K562 (cell line): Measurements from ENCODE around the gene XPR1. TPM values are rescaled to one million over a fixed set of nuclear protein-coding genes. Genes with fewer than 3 reads are reported as not detected.

Experiments
- ATAC-seq: fragments of 200-7000 bp; cut with Tn5 transposase; 3 replicates; pipeline ENCODE4 v1.9.1; 2020; ENCODE audit warnings: moderate library complexity
- BruUV-seq: library from RNA; stranded (reverse); fragments of 400-500 nt; replicated peaks from 2 replicates; lab custom pipeline; 2021; lab: Mats Ljungman, UMichigan
- CTCF ChIA-PET: fragments of 300-600 bp; formaldehyde crosslinking; extraction: SDS; loops from one replicate; lab custom pipeline; 2021; ENCODE audit warnings: low intra/inter-chr PET ratio; lab: Yijun Ruan, JAX
- POLR2A ChIA-PET: fragments of 300-600, 350-650 bp; sonication (Branson Sonifier 250); formaldehyde crosslinking; extraction: SDS; loops from one replicate; lab custom pipeline; 2021; ENCODE audit warnings: antibody characterized with exemption, inconsistent platforms; lab: Yijun Ruan, JAX
- DNase-seq, 4 experiments: peaks; one replicate each; pipeline versions ENCODE4 v3.0.0 to v3.0.0-alpha.2; 2011 to 2018; ENCODE audit warnings: low spot score in 3 of 4, mixed read lengths in 3 of 4; ENCODE audit errors: extremely low read depth in 1 of 4
- FAIRE-seq: peaks from 2 replicates; lab custom pipeline; 2011; peaks lifted over from hg19 to GRCh38; lab: Jason Lieb, UNC
- H2AFZ ChIP-seq: 2 replicates; pipeline ENCODE4 v1.6.0; 2011; ENCODE audit warnings: low read depth, low read length, control low read depth, inconsistent platforms
- H3K27ac ChIP-seq: fragments of 200-600 bp; 3 replicates; pipeline ENCODE4 v1.8.0; 2011; ENCODE audit warnings: low read depth, mild to moderate bottlenecking, control low read depth, inconsistent platforms, low read length, moderate library complexity, mixed read lengths; ENCODE audit errors: extremely low read depth
- H3K27me3 ChIP-seq, 2 experiments: fragments of 300-600 bp in 1 of 2; 2 replicates in 1 of 2; 3 replicates in 1 of 2; pipeline versions ENCODE4 v1.6.0 to v1.8.0; 2011; ENCODE audit warnings: inconsistent platforms in 2 of 2, low read length in 2 of 2, mild to moderate bottlenecking in 1 of 2, mixed read lengths in 1 of 2, moderate library complexity in 1 of 2; ENCODE audit not compliant: control insufficient read depth in 2 of 2, insufficient read depth in 2 of 2
- H3K36me3 ChIP-seq: fragments of 300-600 bp; 3 replicates; pipeline ENCODE4 v1.8.0; 2011; ENCODE audit warnings: mild to moderate bottlenecking, low read length, inconsistent platforms; ENCODE audit not compliant: control insufficient read depth, insufficient read depth
- H3K4me1 ChIP-seq, 2 experiments: fragments of 200-600 bp in 1 of 2; replicated peaks in 1 of 2; 2 replicates in 1 of 2; 3 replicates in 1 of 2; pipeline versions ENCODE4 v1.5.1 to v1.8.0; 2011; ENCODE audit warnings: inconsistent platforms in 2 of 2, low read length in 2 of 2, mild to moderate bottlenecking in 1 of 2, mixed read lengths in 1 of 2, moderate library complexity in 1 of 2; ENCODE audit not compliant: control insufficient read depth in 2 of 2, insufficient read depth in 2 of 2
- H3K4me2 ChIP-seq: 2 replicates; pipeline ENCODE4 v1.6.1; 2011; ENCODE audit warnings: low read length, control low read depth, inconsistent platforms, mixed read lengths; ENCODE audit not compliant: insufficient read depth
- H3K4me3 ChIP-seq: fragments of 200-600 bp; sonication (generic), shearing (Covaris generic); 2 replicates; pipeline ENCODE4 v1.5.1; 2016; ENCODE audit warnings: control low read depth, inconsistent platforms
- H3K79me2 ChIP-seq: fragments of 200-600 bp; 3 replicates; pipeline ENCODE4 v1.8.0; 2011; ENCODE audit warnings: low read length, inconsistent platforms; ENCODE audit not compliant: control insufficient read depth, insufficient read depth
- H3K9ac ChIP-seq, 2 experiments: 2 replicates each; pipeline versions ENCODE4 v1.6.0 to v1.6.1; 2011; ENCODE audit warnings: low read depth in 2 of 2, low read length in 2 of 2, control low read depth in 1 of 2, inconsistent platforms in 1 of 2, mild to moderate bottlenecking in 1 of 2, mixed read lengths in 1 of 2; ENCODE audit not compliant: insufficient read depth in 1 of 2
- H3K9me1 ChIP-seq: one replicate; pipeline ENCODE4 v1.6.0; 2011; ENCODE audit warnings: inconsistent platforms, mild to moderate bottlenecking, low read length, moderate library complexity; ENCODE audit not compliant: control insufficient read depth, insufficient read depth
- H3K9me3 ChIP-seq: replicated peaks from 2 replicates; pipeline ENCODE4 v1.5.1; 2011; ENCODE audit warnings: low read depth, low read length, inconsistent platforms; ENCODE audit not compliant: control insufficient read depth, insufficient read depth
- H4K20me1 ChIP-seq: replicated peaks from 2 replicates; pipeline ENCODE4 v1.6.1; 2011; ENCODE audit warnings: low read length, inconsistent platforms, mixed read lengths; ENCODE audit not compliant: control insufficient read depth, insufficient read depth
- BCLAF1 ChIP-seq, 2 experiments: fragments of 450-650 bp in 1 of 2; IDR thresholded peaks; 2 replicates each; pipeline ENCODE4 v1.6.1; 2011 to 2017; ENCODE audit warnings: low read depth in 2 of 2, antibody characterized with exemption in 1 of 2, borderline replicate concordance in 1 of 2, low read length in 1 of 2, mild to moderate bottlenecking in 1 of 2, mixed read lengths in 1 of 2; ENCODE audit not compliant: control insufficient read depth in 1 of 2
- MEF2A ChIP-seq: IDR thresholded peaks from 2 replicates; pipeline ENCODE4 v1.6.1; 2011; ENCODE audit warnings: low read depth, mild to moderate bottlenecking, low read length, moderate library complexity; ENCODE audit not compliant: control insufficient read depth
- RBM25 ChIP-seq: fragments of 200-400 bp; formaldehyde crosslinking; IDR thresholded peaks from 2 replicates; pipeline ENCODE4 v1.6.1; 2018; ENCODE audit warnings: low read length, low read depth, moderate library complexity; ENCODE audit not compliant: severe bottlenecking
- ZNF274 ChIP-seq: IDR thresholded peaks from 2 replicates; pipeline ENCODE4 v1.6.1; 2011; ENCODE audit warnings: low read depth, mild to moderate bottlenecking, low read length, moderate library complexity, borderline replicate concordance
- ZNF766 ChIP-seq: fragments of 200-800 bp; sonication (Bioruptor generic); conservative IDR thresholded peaks from 2 replicates; pipeline ENCODE4 v1.6.1; 2016; ENCODE audit warnings: missing genetic modification characterization, missing compliant biosample characterization
- WGBS: fragments of 100-300 bp; shearing (Covaris generic); methylation state at CpG from one replicate; pipeline ENCODE4 v1.1.6; 2016; ENCODE audit warnings: low coverage, mixed read lengths; ENCODE audit not compliant: insufficient coverage; ENCODE audit errors: missing lambda C conversion rate; 5-methylcytosine and 5-hydroxymethylcytosine counted together
- in situ Hi-C: fragments of 300-500 bp; cut with MboI; formaldehyde crosslinking; loops from 4 replicates; pipeline ENCODE4 v1.15.0; 2018; ENCODE audit warnings: inconsistent platforms, mixed read lengths
- intact Hi-C: fragments of 100-400 bp; cut with micrococcal nuclease; formaldehyde crosslinking; loops from 2 replicates; pipeline ENCODE4 v1.14.2; 2022
- polyA plus RNA-seq, 8 experiments: library from polyadenylated mRNA; depleted of rRNA in 4 of 8; stranded (reverse) in 5 of 8; unstranded in 3 of 8; fragments of >200 nt; fragmentation: Nextera tagmentation in 2 of 8; fragmentation: Illumina TruSeq in 1 of 8; extraction: Ambion mirVana in 2 of 8; extraction: Trizol in 1 of 8; gene quantifications; 2 replicates each; pipeline versions ENCODE4 v1.2.1 to v1.2.3, GENCODE V29; 2011 to 2014; ENCODE audit warnings: inconsistent platforms in 1 of 8, missing spikeins in 1 of 8
- total RNA-seq, 7 experiments: library from RNA; depleted of rRNA in 6 of 7; stranded (reverse); fragments of >200 nt in 6 of 7; fragmentation: Illumina TruSeq in 2 of 7; extraction: Trizol in 2 of 7; gene quantifications; 2 replicates each; pipeline versions ENCODE4 v1.2.1 to v1.2.3, GENCODE V29; 2011 to 2021; ENCODE audit warnings: low replicate concordance in 1 of 7

Gene XPR1
- total and polyA plus RNA-seq, 9 of the 15 experiments (the other 6 are each of a cell fraction or from before 2014, with no cell fraction given), result 3.0 to 66.2 (median 38.6) TPM

- no TSS peak for BruUV-seq
Observed at GRCh38 chr1:180615493-180616290, 16.1 kb upstream of the XPR1 start.

DNA sequence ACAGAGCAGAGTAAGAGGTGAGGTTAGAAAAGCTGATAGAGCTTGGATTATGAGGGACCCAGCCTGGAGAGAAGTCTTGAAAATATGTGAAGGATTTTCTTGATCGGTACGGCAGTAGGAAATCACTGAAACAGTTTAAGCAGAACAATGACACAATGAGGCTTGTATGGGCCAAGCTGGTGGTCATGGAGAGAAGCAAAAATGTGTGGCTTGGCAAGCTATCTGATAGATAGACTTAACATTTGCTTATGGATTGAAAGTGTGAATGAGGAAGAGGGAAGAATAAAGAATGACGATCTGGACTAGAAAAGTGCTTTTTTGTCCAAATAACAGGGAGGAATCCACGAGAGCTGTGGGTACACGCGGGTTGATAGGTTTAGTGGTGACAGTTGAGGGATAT lies 15.4 kb upstream of the XPR1 start:
- Histone ChIP-seq H3K79me2 (no peaks in the 10 kb centered on the region), H3K9me3 (no peaks in the 10 kb centered on the region), H3K27me3 (no peaks in the 10 kb centered on the region), H4K20me1 (no peaks in the 10 kb centered on the region), H3K36me3 (no peaks in the 10 kb centered on the region; the same call in 2 of the 3 replicates), H2AFZ (peak overlapping the region; percentile 85), H3K4me2 (no peak overlapping the region)
- POLR2A ChIA-PET, result interaction anchor here (1.3 to 2.7 kb wide), 4 partner anchors 10 to 24 kb away, joined by 3 to 16 read pairs (median 3); partner anchors contain the start of gene XPR1
- no peak for DNase-seq
- no peak for FAIRE-seq
- in situ Hi-C loops, result no loop called here
- no peak for ATAC-seq
- TF ChIP-seq BCLAF1 (IDR thresholded peaks at IDR 0.05; ENCODE audit: borderline replicate concordance in 1 of 2, control insufficient read depth in 1 of 2, low read depth in 2 of 2, low read length in 1 of 2), result no peak
- 0 out of 2 replicates have a peak, but pooled peaks have one; percentile 31 for TF ChIP-seq ZNF766
- TF ChIP-seq, all 486 proteins: peak for 1
- Histone ChIP-seq H3K4me1 (peaks cover 0 to 44% of the 10 kb centered on the region in 2 experiments; a peak in 4 of 5 replicates), H3K9me1 (no peaks in the 10 kb centered on the region), H3K4me3 (no peak overlapping the region), H3K27ac (no peak overlapping the region), H3K9ac (no peak overlapping the region; a peak in 1 of 4 replicates)
- no TSS peak for BruUV-seq
- CTCF ChIA-PET, result no interaction called here
- 75% methylated on average over 6 of the region's 6 CpGs for WGBS
- intact Hi-C loops, result no loop called here

More at GRCh38 chr1:180615493-180616290, 16.1 kb upstream of the XPR1 start:
- H3K4me1 ChIP-seq, result peaks cover 5 to 50% of the 10 kb centered on the region in 2 experiments
- H3K79me2 ChIP-seq, result no peaks in the 10 kb centered on the region
- POLR2A ChIA-PET, result interaction anchor here (1.3 kb wide), 1 partner anchor 10 kb away, joined by 3 read pairs; no protein-coding TSS in a partner anchor
- no peaks in the 10 kb centered on the region for H3K9me3 ChIP-seq
- intact Hi-C loops, result no loop called here
- CTCF ChIA-PET, result no interaction called here
- peak overlapping the region; percentile 85 for H2AFZ ChIP-seq
- H3K9me1 ChIP-seq, result no peaks in the 10 kb centered on the region
- 0 out of 2 replicates have a peak overlapping the region, but pooled peaks have one; percentile 4 for H3K4me2 ChIP-seq
- H3K36me3 ChIP-seq, result no peaks in the 10 kb centered on the region; the same call in 2 of the 3 replicates
- WGBS, result 33% methylated on average over 8 of the region's 8 CpGs
- no peak overlapping the region for H3K4me3 ChIP-seq
- DNase-seq, result no peak
- H3K9ac ChIP-seq, result no peak overlapping the region
- in situ Hi-C loops, result no loop called here
- H3K27ac ChIP-seq, result no peak overlapping the region; the same call in 2 of the 3 replicates
- no peaks in the 10 kb centered on the region for H4K20me1 ChIP-seq
- no peak for ATAC-seq
- TF ChIP-seq ZNF274, result no peak
- TF ChIP-seq MEF2A, result peak; percentile 18; the same call in 1 of the 2 replicates
- peak; percentile 15 for TF ChIP-seq RBM25
- FAIRE-seq, result no peak
- H3K27me3 ChIP-seq, result no peaks in the 10 kb centered on the region
